Astrocyte (in vitro differentiated cells and primary cell): ENCODE measurements around the gene IL1R2. TPM values are rescaled to one million over a fixed set of nuclear protein-coding genes. Genes with fewer than 3 reads are reported as not detected.

Source experiments
- DNase-seq: peaks from one replicate; pipeline ENCODE4 v3.0.0-alpha.2; 2010; ENCODE audit warnings: low read depth
- FAIRE-seq: peaks from 2 replicates; lab custom pipeline; 2011; peaks lifted over from hg19 to GRCh38; lab: Jason Lieb, UNC
- H2AFZ ChIP-seq: 2 replicates; pipeline ENCODE4 v1.6.0; 2012; ENCODE audit warnings: low read depth, low read length, inconsistent platforms
- H3K27ac ChIP-seq: 2 replicates; pipeline ENCODE4 v1.5.1; 2011; ENCODE audit warnings: low read depth, low read length, inconsistent platforms
- H3K27me3 ChIP-seq: 2 replicates; pipeline ENCODE4 v1.6.0; 2011; ENCODE audit warnings: low read length, inconsistent platforms; ENCODE audit not compliant: insufficient read depth
- H3K36me3 ChIP-seq: 2 replicates; pipeline ENCODE4 v1.5.1; 2011; ENCODE audit warnings: low read length, inconsistent platforms; ENCODE audit not compliant: insufficient read depth
- H3K4me1 ChIP-seq: 2 replicates; pipeline ENCODE4 v1.5.1; 2011; ENCODE audit warnings: low read length, inconsistent platforms; ENCODE audit not compliant: insufficient read depth
- H3K4me2 ChIP-seq: 2 replicates; pipeline ENCODE4 v1.6.0; 2012; ENCODE audit warnings: low read length, inconsistent platforms
- H3K4me3 ChIP-seq: 2 replicates; pipeline ENCODE4 v1.5.1; 2011; ENCODE audit warnings: low read depth, mild to moderate bottlenecking, low read length, inconsistent platforms; ENCODE audit not compliant: insufficient read depth
- H3K79me2 ChIP-seq: 2 replicates; pipeline ENCODE4 v1.6.0; 2012; ENCODE audit warnings: mild to moderate bottlenecking, low read length, inconsistent platforms; ENCODE audit not compliant: insufficient read depth
- H3K9ac ChIP-seq: 2 replicates; pipeline ENCODE4 v1.6.0; 2012; ENCODE audit warnings: mild to moderate bottlenecking, low read length, inconsistent platforms
- H3K9me3 ChIP-seq: 2 replicates; pipeline ENCODE4 v1.5.1; 2012; ENCODE audit warnings: low read depth, mild to moderate bottlenecking, low read length, inconsistent platforms; ENCODE audit not compliant: insufficient read depth
- H4K20me1 ChIP-seq: 2 replicates; pipeline ENCODE4 v1.6.0; 2012; ENCODE audit warnings: low read length, inconsistent platforms; ENCODE audit not compliant: insufficient read depth
- H3K27ac Mint-ChIP-seq: one replicate; pipeline ENCODE4 v1.8.0; 2021; ENCODE audit warnings: mild to moderate bottlenecking, mixed read lengths; ENCODE audit not compliant: unreplicated experiment
- H3K27me3 Mint-ChIP-seq: one replicate; pipeline ENCODE4 v1.8.0; 2021; ENCODE audit warnings: low read depth, mixed read lengths; ENCODE audit not compliant: unreplicated experiment
- H3K36me3 Mint-ChIP-seq: one replicate; pipeline ENCODE4 v1.8.0; 2021; ENCODE audit warnings: low read depth, mixed read lengths; ENCODE audit not compliant: unreplicated experiment
- H3K4me1 Mint-ChIP-seq: one replicate; pipeline ENCODE4 v1.8.0; 2021; ENCODE audit warnings: low read depth, mixed read lengths; ENCODE audit not compliant: unreplicated experiment
- H3K4me3 Mint-ChIP-seq: one replicate; pipeline ENCODE4 v1.8.0; 2021; ENCODE audit warnings: mild to moderate bottlenecking, moderate library complexity, mixed read lengths; ENCODE audit not compliant: unreplicated experiment
- H3K9me3 Mint-ChIP-seq: one replicate; pipeline ENCODE4 v1.8.0; 2021; ENCODE audit warnings: mild to moderate bottlenecking, mixed read lengths; ENCODE audit not compliant: unreplicated experiment
- CTCF ChIP-seq: IDR thresholded peaks from 2 replicates; pipeline ENCODE4 v1.5.1; 2011; ENCODE audit warnings: low read depth, mild to moderate bottlenecking, inconsistent platforms, low read length, moderate library complexity; ENCODE audit not compliant: insufficient read depth
- EZH2 ChIP-seq: IDR thresholded peaks from 2 replicates; pipeline ENCODE4 v1.6.1; 2012; ENCODE audit warnings: mild to moderate bottlenecking, low read length, inconsistent platforms; ENCODE audit not compliant: insufficient read depth
- total RNA-seq: library from RNA; stranded (reverse); gene quantifications from 2 replicates; pipeline ENCODE4 v1.2.1, GENCODE V29; 2021

The IL1R2 gene
- total RNA-seq, 1 donor from 2014 or later = 0.34 TPM

- Histone ChIP-seq H3K9me3 (peaks cover 3% of the 10 kb centered on the region), H3K27me3 (no peaks in the 10 kb centered on the region), H3K4me3 (no peak overlapping the region), H2AFZ (no peak overlapping the region), H3K4me1 (peaks cover 4% of the 10 kb centered on the region), H3K27ac (no peak overlapping the region), H3K36me3 (no peaks in the 10 kb centered on the region), H3K79me2 (no peaks in the 10 kb centered on the region), H4K20me1 (no peaks in the 10 kb centered on the region), H3K9ac (no peak overlapping the region), H3K4me2 (no peak overlapping the region)
- DNase-seq (no peak), FAIRE-seq (no peak)
- Mint-ChIP-seq H3K27ac (no peak overlapping the region), H3K9me3 (peaks cover 19% of the 10 kb centered on the region), H3K27me3 (peaks cover 10% of the 10 kb centered on the region), H3K36me3 (peaks cover 9% of the 10 kb centered on the region), H3K4me1 (peaks cover 23% of the 10 kb centered on the region), H3K4me3 (no peak overlapping the region)
- TF ChIP-seq EZH2 (no peak), CTCF (no peak)
These were observed 22.0 kb upstream of the IL1R2 start for GRCh38 chr2:101969723-101970122.

GRCh38 chr2:101970901-101971300, 20.9 kb upstream of the IL1R2 start:
- Mint-ChIP-seq H3K9me3 (peaks cover 19% of the 10 kb centered on the region), H3K36me3 (peaks cover 9% of the 10 kb centered on the region), H3K4me3 (no peak overlapping the region), H3K27me3 (peaks cover 4% of the 10 kb centered on the region), H3K4me1 (peaks cover 23% of the 10 kb centered on the region), H3K27ac (no peak overlapping the region)
- no peak for DNase-seq
- Histone ChIP-seq H3K36me3 (no peaks in the 10 kb centered on the region), H3K27ac (no peak overlapping the region), H3K9me3 (peaks cover 3% of the 10 kb centered on the region), H3K4me2 (no peak overlapping the region), H3K79me2 (no peaks in the 10 kb centered on the region), H3K4me1 (peaks cover 4% of the 10 kb centered on the region), H4K20me1 (no peaks in the 10 kb centered on the region), H3K9ac (no peak overlapping the region), H3K27me3 (no peaks in the 10 kb centered on the region), H2AFZ (no peak overlapping the region), H3K4me3 (no peak overlapping the region)
- no peak for TF ChIP-seq EZH2
- TF ChIP-seq CTCF = no peak
- FAIRE-seq = no peak

GRCh38 chr2:101971836-101972235, 19.9 kb upstream of the IL1R2 start:
- peaks cover 19% of the 10 kb centered on the region for H3K9me3 Mint-ChIP-seq
- Histone ChIP-seq H4K20me1 (no peaks in the 10 kb centered on the region), H3K4me1 (peaks cover 4% of the 10 kb centered on the region), H3K79me2 (no peaks in the 10 kb centered on the region), H3K9me3 (peaks cover 3% of the 10 kb centered on the region), H3K9ac (no peak overlapping the region), H3K4me2 (no peak overlapping the region), H3K27me3 (no peaks in the 10 kb centered on the region), H2AFZ (no peak overlapping the region), H3K4me3 (no peak overlapping the region), H3K36me3 (no peaks in the 10 kb centered on the region), H3K27ac (no peak overlapping the region)
- peaks cover 4% of the 10 kb centered on the region for H3K27me3 Mint-ChIP-seq
- H3K4me3 Mint-ChIP-seq = no peak overlapping the region
- peak overlapping the region; percentile 90 for H3K27ac Mint-ChIP-seq
- no peak for TF ChIP-seq EZH2
- no peak for TF ChIP-seq CTCF
- H3K36me3 Mint-ChIP-seq = peaks cover 9% of the 10 kb centered on the region
- no peak for DNase-seq
- no peak for FAIRE-seq
- H3K4me1 Mint-ChIP-seq = peaks cover 23% of the 10 kb centered on the region
